SJSA1 (cell line): ENCODE measurements around the gene RCL1. TPM values are rescaled to one million over a fixed set of nuclear protein-coding genes. Genes with fewer than 3 reads are reported as not detected.
"Not testable (repeated sequence)": the region's sequence is repeated elsewhere in the genome, so short reads cannot be mapped to it uniquely, and the experiment has no call there.

Source experiments
- DNase-seq, 2 experiments: peaks; one replicate each; pipeline ENCODE4 v3.0.0-alpha.2; 2015 to 2020; ENCODE audit warnings: low spot score in 2 of 2, low read depth in 1 of 2
- H3K27ac ChIP-seq: fragments of 250-450 bp; sonication (Bioruptor Pico); 2 replicates; pipeline ENCODE4 v1.5.1; 2020; ENCODE audit warnings: mild to moderate bottlenecking, moderate library complexity
- H3K27me3 ChIP-seq: fragments of 250-450 bp; sonication (Bioruptor Pico); replicated peaks from 2 replicates; pipeline ENCODE4 v1.5.1; 2020; ENCODE audit warnings: mild to moderate bottlenecking, moderate library complexity
- H3K36me3 ChIP-seq: fragments of 250-450 bp; sonication (Bioruptor Pico); 2 replicates; pipeline ENCODE4 v1.5.1; 2020; ENCODE audit warnings: mild to moderate bottlenecking
- H3K4me1 ChIP-seq: fragments of 250-450 bp; sonication (Bioruptor Pico); replicated peaks from 2 replicates; pipeline ENCODE4 v1.6.1; 2021; ENCODE audit warnings: mild to moderate bottlenecking
- H3K4me3 ChIP-seq: fragments of 250-450 bp; sonication (Bioruptor Pico); 2 replicates; pipeline ENCODE4 v1.5.1; 2020; ENCODE audit warnings: mild to moderate bottlenecking
- H3K9me3 ChIP-seq: fragments of 250-450 bp; sonication (Bioruptor Pico); replicated peaks from 2 replicates; pipeline ENCODE4 v1.5.1; 2020; ENCODE audit warnings: mild to moderate bottlenecking
- total RNA-seq: library from RNA; depleted of rRNA; stranded (reverse); fragments of >200 nt; shearing (Covaris generic); gene quantifications from 2 replicates; pipeline ENCODE4 v1.2.3, GENCODE V29; 2014

The RCL1 gene
- total RNA-seq, 1 experiment from 2014 or later = 7.3 TPM

- Histone ChIP-seq H3K27ac (no peak overlapping the region), H3K4me1 (0 out of 2 replicates have a peak, but pooled peaks cover 3% of the 10 kb centered on the region), H3K9me3 (no peaks in the 10 kb centered on the region), H3K36me3 (no peaks in the 10 kb centered on the region), H3K4me3 (no peak overlapping the region), H3K27me3 (no peaks in the 10 kb centered on the region)
- DNase-seq = no peak
Measured at GRCh38 chr9:4794691-4795090, 1.9 kb downstream of the RCL1 start.

GRCh38 chr9:4795108-4795507, 2.4 kb downstream of the RCL1 start:
- not testable (repeated sequence) for H3K4me3 ChIP-seq, H3K9me3 ChIP-seq, H3K36me3 ChIP-seq, H3K4me1 ChIP-seq, H3K27me3 ChIP-seq, H3K27ac ChIP-seq, DNase-seq

DNA sequence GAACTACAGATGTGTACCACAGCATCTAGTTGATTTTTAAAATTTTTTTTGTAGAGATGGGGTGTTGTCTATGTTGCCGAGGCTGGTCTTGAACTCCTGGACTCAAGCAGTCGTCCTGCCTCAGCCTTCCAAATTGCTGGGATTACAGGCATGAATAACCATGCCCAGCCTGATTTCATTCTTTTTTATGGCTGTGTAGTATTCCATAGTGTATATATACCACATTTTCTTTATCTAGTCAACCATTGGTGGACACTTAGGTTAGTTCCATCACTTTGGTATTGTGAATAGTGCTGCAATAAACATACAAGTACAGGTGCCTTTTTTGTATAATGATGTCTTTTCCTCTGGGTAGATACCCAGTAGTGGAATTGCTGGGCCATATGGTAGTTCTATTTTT, 3.8 kb downstream of the RCL1 start:
- Histone ChIP-seq H3K27me3 (no peaks in the 10 kb centered on the region), H3K4me3 (no peak overlapping the region), H3K27ac (no peak overlapping the region), H3K36me3 (no peaks in the 10 kb centered on the region), H3K9me3 (no peaks in the 10 kb centered on the region), H3K4me1 (0 out of 2 replicates have a peak, but pooled peaks cover 3% of the 10 kb centered on the region)
- DNase-seq = no peak

GRCh38 chr9:4796988-4797853, 4.5 kb downstream of the RCL1 start:
- peak in 1 of 2 experiments; percentile 1 for DNase-seq
- no peaks in the 10 kb centered on the region for H3K9me3 ChIP-seq
- H3K36me3 ChIP-seq = no peaks in the 10 kb centered on the region
- no peaks in the 10 kb centered on the region for H3K27me3 ChIP-seq
- no peak overlapping the region for H3K27ac ChIP-seq
- H3K4me1 ChIP-seq = 0 out of 2 replicates have a peak, but pooled peaks cover under 1% of the 10 kb centered on the region
- no peak overlapping the region for H3K4me3 ChIP-seq

- Histone ChIP-seq H3K9me3 (no peaks in the 10 kb centered on the region), H3K36me3 (no peaks in the 10 kb centered on the region), H3K4me3 (no peak overlapping the region), H3K4me1 (no peaks in the 10 kb centered on the region), H3K27me3 (no peaks in the 10 kb centered on the region), H3K27ac (no peak overlapping the region)
- no peak for DNase-seq
Measured at GRCh38 chr9:4797854-4798150, 5.1 kb downstream of the RCL1 start.

DNA sequence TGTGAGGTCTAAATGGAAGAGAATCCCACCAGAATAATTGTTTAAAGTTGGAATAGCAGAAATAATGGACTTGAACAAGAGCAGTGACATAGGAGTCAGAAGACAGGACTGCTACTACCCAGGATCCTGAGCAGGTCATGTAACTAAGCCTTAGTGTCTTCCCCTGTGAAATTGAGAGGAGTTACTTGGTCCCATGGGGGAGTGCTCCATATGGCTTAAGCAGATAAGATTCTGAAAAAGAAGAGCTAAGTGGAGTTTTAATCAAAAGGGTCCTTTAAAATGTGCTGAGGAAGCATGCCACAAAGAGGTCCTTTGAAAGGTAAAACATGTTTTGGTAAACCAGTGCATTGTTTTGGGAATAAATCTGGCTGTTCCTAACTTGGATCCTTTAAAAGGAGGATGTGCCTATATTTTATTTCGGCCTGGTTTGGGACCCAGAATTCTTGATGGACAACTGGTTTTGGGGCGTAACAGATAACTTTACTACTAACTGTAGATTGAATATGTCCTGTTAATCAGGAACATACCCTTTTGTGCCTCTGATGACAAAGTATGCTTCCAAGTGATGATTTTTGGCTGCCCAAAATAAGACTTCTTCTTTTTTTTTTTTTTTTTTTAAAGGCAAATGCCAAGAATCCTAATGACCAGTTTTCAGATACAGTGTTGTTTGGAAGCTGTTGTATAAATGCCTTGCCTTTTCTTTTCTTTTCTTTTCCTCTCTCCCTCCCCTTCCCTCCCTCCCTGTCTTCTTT, 5.7 kb downstream of the RCL1 start:
- no peaks in the 10 kb centered on the region for H3K27me3 ChIP-seq
- no peak overlapping the region for H3K27ac ChIP-seq
- DNase-seq = no peak
- no peaks in the 10 kb centered on the region for H3K9me3 ChIP-seq
- H3K4me3 ChIP-seq = no peak overlapping the region
- no peaks in the 10 kb centered on the region for H3K36me3 ChIP-seq
- H3K4me1 ChIP-seq = no peaks in the 10 kb centered on the region

GRCh38 chr9:4799033-4799430, 6.3 kb downstream of the RCL1 start:
- no peak overlapping the region for H3K27ac ChIP-seq
- H3K36me3 ChIP-seq = no peaks in the 10 kb centered on the region
- no peaks in the 10 kb centered on the region for H3K9me3 ChIP-seq
- H3K4me3 ChIP-seq = no peak overlapping the region
- no peaks in the 10 kb centered on the region for H3K4me1 ChIP-seq
- H3K27me3 ChIP-seq = no peaks in the 10 kb centered on the region
- DNase-seq = no peak

GRCh38 chr9:4799775-4800174, 7.0 kb downstream of the RCL1 start:
- Histone ChIP-seq H3K4me3 (no peak overlapping the region), H3K27ac (no peak overlapping the region), H3K36me3 (no peaks in the 10 kb centered on the region), H3K9me3 (no peaks in the 10 kb centered on the region), H3K4me1 (no peaks in the 10 kb centered on the region), H3K27me3 (no peaks in the 10 kb centered on the region)
- DNase-seq = no peak

GRCh38 chr9:4801156-4801555, 8.4 kb downstream of the RCL1 start:
- peak in 1 of 2 experiments; percentile 0 for DNase-seq
- no peak overlapping the region for H3K27ac ChIP-seq
- H3K4me3 ChIP-seq = no peak overlapping the region
- H3K27me3 ChIP-seq = no peaks in the 10 kb centered on the region
- no peaks in the 10 kb centered on the region for H3K36me3 ChIP-seq
- H3K4me1 ChIP-seq = no peaks in the 10 kb centered on the region
- no peaks in the 10 kb centered on the region for H3K9me3 ChIP-seq

GRCh38 chr9:4803670-4804530, 11.2 kb downstream of the RCL1 start:
- Histone ChIP-seq H3K9me3 (no peaks in the 10 kb centered on the region), H3K4me3 (no peak overlapping the region), H3K27me3 (no peaks in the 10 kb centered on the region), H3K36me3 (no peaks in the 10 kb centered on the region), H3K27ac (no peak overlapping the region), H3K4me1 (no peaks in the 10 kb centered on the region)
- DNase-seq = no peak

DNA sequence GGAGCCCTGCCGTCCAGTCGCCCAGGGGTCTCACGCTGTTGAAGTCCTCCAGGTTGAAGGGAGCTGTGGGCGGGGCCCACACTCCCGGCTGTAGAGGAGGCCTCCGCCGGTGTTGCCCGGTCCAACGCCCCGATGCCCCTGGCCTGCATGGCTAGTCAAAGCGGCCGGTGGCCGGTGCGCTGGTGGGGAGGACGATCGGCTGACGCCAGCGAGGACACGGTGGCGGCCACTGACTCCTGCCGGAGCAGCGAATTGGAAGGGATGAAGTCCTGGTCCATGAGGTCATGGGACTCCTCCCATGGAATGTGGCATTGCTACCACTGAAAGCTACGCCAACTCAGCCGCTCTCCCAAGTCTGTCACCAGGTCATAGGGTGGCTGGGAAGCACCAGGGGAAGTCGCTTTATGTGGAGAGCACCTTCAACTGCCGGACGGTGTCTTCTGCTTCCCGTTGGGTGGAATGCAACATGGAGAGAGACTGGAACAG, 11.8 kb downstream of the RCL1 start:
- Histone ChIP-seq H3K4me1 (no peaks in the 10 kb centered on the region), H3K27me3 (no peaks in the 10 kb centered on the region), H3K36me3 (no peaks in the 10 kb centered on the region), H3K4me3 (no peak overlapping the region), H3K27ac (no peak overlapping the region), H3K9me3 (no peaks in the 10 kb centered on the region)
- no peak for DNase-seq

DNA sequence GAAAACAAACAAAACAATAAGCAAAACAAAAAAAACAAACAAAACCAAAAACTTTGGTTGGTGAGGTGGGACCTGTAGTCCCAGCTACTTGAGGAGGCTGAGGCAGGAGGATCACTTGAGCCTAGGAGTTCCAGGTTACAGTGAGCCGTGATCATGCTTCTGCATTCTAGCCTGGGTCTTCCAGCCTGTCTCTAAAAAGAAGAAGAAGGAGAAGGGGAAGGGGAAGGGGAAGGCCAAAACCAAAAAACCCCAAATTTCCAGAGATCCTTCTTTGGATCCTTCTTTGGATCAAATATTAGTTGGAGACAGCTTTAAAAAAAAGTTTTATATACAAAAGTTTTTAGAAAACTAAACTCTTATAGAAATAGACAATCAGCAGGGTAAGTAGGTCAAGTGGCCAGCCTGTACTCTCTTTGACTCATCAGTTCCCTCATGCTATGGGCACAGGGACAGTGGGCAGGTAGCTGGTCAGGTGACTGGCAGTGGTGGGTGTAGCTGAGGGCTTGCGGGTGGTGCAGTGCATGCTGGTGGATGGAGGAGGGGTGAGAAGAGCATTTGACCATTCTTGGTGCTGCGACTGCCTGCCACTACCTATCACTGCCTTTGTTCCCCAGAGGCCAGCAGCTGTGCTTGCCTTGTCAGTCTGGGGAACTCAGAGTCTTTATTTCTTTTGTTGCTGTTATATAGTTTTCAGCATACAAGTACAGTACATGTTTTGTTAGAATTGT, 12.6 kb downstream of the RCL1 start:
- Histone ChIP-seq H3K4me1 (no peaks in the 10 kb centered on the region), H3K36me3 (no peaks in the 10 kb centered on the region), H3K4me3 (no peak overlapping the region), H3K27ac (no peak overlapping the region), H3K9me3 (no peaks in the 10 kb centered on the region), H3K27me3 (no peaks in the 10 kb centered on the region)
- no peak for DNase-seq

GRCh38 chr9:4810565-4810964, 17.8 kb downstream of the RCL1 start:
- no peak for DNase-seq

More at GRCh38 chr9:4810565-4810964, 17.8 kb downstream of the RCL1 start:
- Histone ChIP-seq H3K27me3 (no peaks in the 10 kb centered on the region), H3K36me3 (no peaks in the 10 kb centered on the region), H3K4me1 (no peaks in the 10 kb centered on the region), H3K9me3 (no peaks in the 10 kb centered on the region), H3K4me3 (no peak overlapping the region), H3K27ac (no peak overlapping the region)
